Adipocyte (in vitro differentiated cells): Measurements from ENCODE around the gene GPATCH2L.
A peak's percentile ranks its signal among the peaks of the same experiment; 100 is the strongest.

ENCODE experiments used
- DNase-seq: peaks from one replicate; pipeline ENCODE4 v3.0.0-alpha.2; 2015; ENCODE audit warnings: low read depth
- H3K27me3 ChIP-seq: replicated peaks from 2 replicates; pipeline ENCODE4 v1.7.0; 2013; ENCODE audit warnings: mild to moderate bottlenecking, low read length, moderate library complexity; ENCODE audit not compliant: control insufficient read depth, insufficient read depth
- H3K36me3 ChIP-seq: 2 replicates; pipeline ENCODE4 v1.7.0; 2013; ENCODE audit warnings: low read length, mild to moderate bottlenecking, moderate library complexity; ENCODE audit not compliant: control insufficient read depth, insufficient read depth, severe bottlenecking
- H3K4me1 ChIP-seq: 2 replicates; pipeline ENCODE4 v1.7.0; 2013; ENCODE audit warnings: mild to moderate bottlenecking, low read length, moderate library complexity; ENCODE audit not compliant: control insufficient read depth, insufficient read depth
- H3K4me3 ChIP-seq: 2 replicates; pipeline ENCODE4 v1.7.0; 2013; ENCODE audit warnings: mild to moderate bottlenecking, low read length, moderate library complexity
- H3K9ac ChIP-seq: 2 replicates; pipeline ENCODE4 v1.7.0; 2013; ENCODE audit warnings: mild to moderate bottlenecking, low read length, moderate library complexity
- H3K9me3 ChIP-seq: 2 replicates; pipeline ENCODE4 v1.7.0; 2013; ENCODE audit warnings: mild to moderate bottlenecking, low read length, moderate library complexity; ENCODE audit not compliant: control insufficient read depth

Gene GPATCH2L

DNA sequence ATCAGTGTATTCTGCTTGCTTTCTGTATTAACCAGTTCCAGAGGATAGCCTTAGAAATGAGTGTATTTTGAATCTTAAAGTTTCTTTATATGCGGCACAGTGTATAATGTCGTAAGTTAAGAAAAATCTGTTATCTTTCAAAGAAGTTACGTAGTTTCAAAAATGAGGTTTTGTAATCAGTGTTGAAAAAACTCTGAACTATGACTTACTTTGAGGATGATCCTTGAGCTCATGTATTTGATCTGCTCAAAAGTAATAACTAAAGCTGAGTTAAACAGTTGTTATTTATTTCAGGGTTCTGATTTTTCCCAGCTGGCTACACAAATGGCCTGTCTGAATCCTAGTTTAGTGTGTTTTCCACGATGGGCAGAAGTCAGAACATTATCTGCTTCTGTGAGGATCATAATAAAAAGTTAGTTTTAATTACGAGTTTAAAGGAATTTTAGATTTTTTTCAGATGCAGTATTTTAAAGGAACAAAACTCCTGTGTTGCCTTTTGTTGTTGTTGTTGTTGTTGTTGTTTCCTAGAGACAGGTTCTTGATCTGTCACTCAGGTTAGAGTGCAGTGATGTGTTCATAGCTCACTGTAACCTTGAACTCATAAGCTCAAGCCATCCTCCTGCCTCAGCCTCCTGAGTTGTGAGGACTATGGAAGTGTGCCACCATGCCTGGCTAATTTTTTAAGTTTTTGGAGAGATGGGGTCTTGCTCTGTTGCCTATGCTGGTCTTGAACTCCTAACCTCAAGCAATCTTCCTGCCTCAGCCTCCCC lies 52.9 kb downstream of the GPATCH2L start:
- DNase-seq = no peak
- peaks cover 29% of the 10 kb centered on the region for H3K4me1 ChIP-seq
- no peaks in the 10 kb centered on the region for H3K9me3 ChIP-seq
- H3K4me3 ChIP-seq = no peak overlapping the region
- H3K27me3 ChIP-seq = no peaks in the 10 kb centered on the region
- H3K36me3 ChIP-seq = peaks cover 32% of the 10 kb centered on the region
- peak overlapping the region; percentile 12 for H3K9ac ChIP-seq

DNA sequence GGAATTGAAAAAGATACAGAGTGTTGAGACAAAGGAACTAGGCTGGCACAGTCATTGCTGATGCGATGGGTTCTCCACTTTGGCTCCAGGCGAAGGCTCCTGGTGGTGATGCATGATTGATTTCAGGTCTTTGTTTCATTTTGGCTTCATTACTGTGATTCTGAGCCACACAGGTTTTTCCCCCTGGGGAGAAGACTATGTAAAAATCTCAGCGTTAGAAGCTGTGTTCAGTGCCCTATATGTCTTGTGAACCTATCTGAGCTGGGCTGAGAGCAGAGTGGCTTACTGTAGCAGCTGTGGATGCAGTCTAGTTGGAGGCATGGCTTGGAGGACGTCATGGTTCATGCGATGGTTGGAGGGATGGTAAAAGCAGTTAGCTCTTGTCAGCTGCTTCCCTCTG lies 54.0 kb downstream of the GPATCH2L start:
- peaks cover 28% of the 10 kb centered on the region for H3K36me3 ChIP-seq
- no peak overlapping the region for H3K4me3 ChIP-seq
- no peaks in the 10 kb centered on the region for H3K9me3 ChIP-seq
- DNase-seq = no peak
- H3K9ac ChIP-seq = no peak overlapping the region
- H3K4me1 ChIP-seq = peaks cover 29% of the 10 kb centered on the region
- no peaks in the 10 kb centered on the region for H3K27me3 ChIP-seq

- Histone ChIP-seq H3K9me3 (no peaks in the 10 kb centered on the region), H3K4me1 (peaks cover 23% of the 10 kb centered on the region), H3K36me3 (peaks cover 5% of the 10 kb centered on the region), H3K9ac (no peak overlapping the region), H3K27me3 (no peaks in the 10 kb centered on the region), H3K4me3 (no peak overlapping the region)
- DNase-seq = no peak
These were observed 56.6 kb downstream of the GPATCH2L start for GRCh38 chr14:76208340-76208739.

- Histone ChIP-seq H3K9me3 (peaks cover 3% of the 10 kb centered on the region), H3K4me3 (no peak overlapping the region), H3K9ac (no peak overlapping the region), H3K36me3 (no peaks in the 10 kb centered on the region), H3K27me3 (no peaks in the 10 kb centered on the region), H3K4me1 (no peaks in the 10 kb centered on the region)
- no peak for DNase-seq
These were observed 60.5 kb downstream of the GPATCH2L start for GRCh38 chr14:76212242-76212641.

GRCh38 chr14:76217179-76217578 lies 65.5 kb downstream of the GPATCH2L start:
- no peak for DNase-seq
- Histone ChIP-seq H3K9me3 (peaks cover 3% of the 10 kb centered on the region), H3K27me3 (no peaks in the 10 kb centered on the region), H3K4me1 (no peaks in the 10 kb centered on the region), H3K36me3 (no peaks in the 10 kb centered on the region), H3K4me3 (no peak overlapping the region), H3K9ac (no peak overlapping the region)

GRCh38 chr14:76218662-76219061 lies 66.9 kb downstream of the GPATCH2L start:
- Histone ChIP-seq H3K4me3 (no peak overlapping the region), H3K27me3 (no peaks in the 10 kb centered on the region), H3K4me1 (no peaks in the 10 kb centered on the region), H3K9ac (no peak overlapping the region), H3K9me3 (peaks cover 3% of the 10 kb centered on the region), H3K36me3 (no peaks in the 10 kb centered on the region)
- DNase-seq = no peak

DNA sequence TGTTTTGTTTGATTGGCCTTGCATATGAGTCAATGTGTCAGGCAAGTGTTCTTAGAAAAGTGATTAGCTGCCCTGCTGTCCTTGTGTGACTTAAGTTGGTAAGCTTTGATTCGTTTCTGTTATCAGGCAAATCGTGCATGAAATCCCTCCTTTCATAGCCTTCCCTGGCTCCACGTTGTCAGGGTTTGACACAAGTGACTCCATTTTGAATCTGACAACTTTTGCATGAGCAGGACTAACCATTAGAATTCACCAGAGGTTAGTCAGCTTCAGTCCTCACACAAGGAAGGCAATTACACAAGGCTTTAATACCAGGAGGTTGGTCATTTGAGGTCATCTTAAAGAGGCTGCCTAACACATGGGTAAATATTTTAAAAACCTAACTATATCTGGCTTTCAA lies 68.2 kb downstream of the GPATCH2L start:
- Histone ChIP-seq H3K9ac (no peak overlapping the region), H3K27me3 (no peaks in the 10 kb centered on the region), H3K9me3 (peaks cover 9% of the 10 kb centered on the region), H3K36me3 (no peaks in the 10 kb centered on the region), H3K4me3 (no peak overlapping the region), H3K4me1 (no peaks in the 10 kb centered on the region)
- DNase-seq = no peak

DNA sequence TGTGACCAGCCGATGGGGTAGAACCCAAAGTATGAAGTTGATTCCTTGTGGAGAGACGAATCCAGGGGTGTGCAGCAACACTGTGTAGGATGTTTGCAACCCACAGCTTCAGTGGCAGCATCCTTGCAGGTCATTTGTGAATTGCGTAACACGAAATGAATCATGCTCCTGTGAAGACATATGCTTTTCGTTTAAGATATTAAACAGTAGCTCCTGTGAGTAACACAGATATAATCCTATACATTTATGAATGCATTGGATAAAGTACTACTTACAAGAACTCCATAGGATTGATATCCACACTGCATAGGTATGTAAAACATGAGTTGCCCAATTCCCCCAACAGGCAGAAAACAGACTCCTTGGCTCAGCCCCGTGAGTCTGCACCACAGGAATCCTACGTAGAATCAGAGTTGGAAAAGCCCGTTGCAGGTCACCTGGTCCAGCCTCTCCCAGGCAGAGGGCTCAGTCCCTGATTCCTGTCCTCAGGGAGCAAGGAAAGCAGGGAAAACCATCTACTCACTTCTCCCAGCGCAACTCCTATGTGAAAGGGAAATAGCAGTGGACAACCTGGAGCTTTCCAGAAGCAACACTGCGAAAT lies 75.8 kb downstream of the GPATCH2L start:
- Histone ChIP-seq H3K27me3 (no peaks in the 10 kb centered on the region), H3K4me3 (no peak overlapping the region), H3K9me3 (peaks cover 13% of the 10 kb centered on the region), H3K9ac (no peak overlapping the region), H3K36me3 (no peaks in the 10 kb centered on the region), H3K4me1 (no peaks in the 10 kb centered on the region)
- DNase-seq = peak; percentile 71

DNA sequence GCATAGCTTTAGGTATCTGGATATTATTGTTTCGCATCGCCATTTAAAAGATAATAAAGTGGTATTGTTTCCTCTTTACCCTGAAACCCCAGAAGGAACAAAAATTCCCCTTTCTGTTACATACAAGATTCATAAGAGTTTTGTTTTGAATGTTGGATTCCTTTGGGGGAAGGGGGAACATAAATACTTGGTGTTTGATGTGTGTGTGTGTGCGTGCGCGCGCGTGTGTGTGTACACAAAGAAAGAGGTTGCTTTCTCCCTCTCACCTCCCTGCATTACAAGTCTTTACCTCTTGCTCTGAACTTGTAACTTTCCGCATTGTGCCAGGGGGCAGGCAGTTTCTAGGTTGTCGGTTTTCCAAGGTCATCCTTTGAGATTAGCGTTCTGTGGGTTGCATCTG lies 76.4 kb downstream of the GPATCH2L start:
- H3K9me3 ChIP-seq = peaks cover 13% of the 10 kb centered on the region
- no peak for DNase-seq
- H3K4me1 ChIP-seq = no peaks in the 10 kb centered on the region
- H3K4me3 ChIP-seq = no peak overlapping the region
- H3K36me3 ChIP-seq = no peaks in the 10 kb centered on the region
- no peak overlapping the region for H3K9ac ChIP-seq
- no peaks in the 10 kb centered on the region for H3K27me3 ChIP-seq

- Histone ChIP-seq H3K36me3 (no peaks in the 10 kb centered on the region), H3K9ac (no peak overlapping the region)
These were observed 81.1 kb downstream of the GPATCH2L start for GRCh38 chr14:76232800-76233199.

DNA sequence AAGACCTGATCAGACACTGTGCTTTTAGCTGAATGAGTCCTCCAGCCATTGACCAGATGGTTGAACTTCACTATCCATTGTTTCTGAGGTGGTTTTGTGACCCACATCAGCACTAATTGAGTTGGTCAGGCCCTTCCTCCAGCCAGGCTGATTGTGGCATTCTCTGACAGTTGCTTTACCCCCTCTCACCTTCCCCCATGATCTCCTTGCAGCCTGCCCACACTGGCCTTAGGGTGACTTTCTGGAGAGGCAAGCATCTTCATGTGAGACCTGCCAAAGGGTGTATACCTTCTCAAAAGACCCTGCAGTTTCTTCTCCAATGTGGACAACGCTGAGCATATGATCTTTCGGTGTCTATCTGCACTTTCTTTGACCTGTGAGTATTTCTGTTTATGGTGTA lies 83.9 kb downstream of the GPATCH2L start:
- no peak for DNase-seq
- Histone ChIP-seq H3K27me3 (no peaks in the 10 kb centered on the region), H3K4me1 (no peaks in the 10 kb centered on the region), H3K9ac (no peak overlapping the region), H3K9me3 (peaks cover 4% of the 10 kb centered on the region), H3K36me3 (peaks cover 3% of the 10 kb centered on the region), H3K4me3 (no peak overlapping the region)

More at GRCh38 chr14:76232800-76233199, 81.1 kb downstream of the GPATCH2L start:
- Histone ChIP-seq H3K4me1 (no peaks in the 10 kb centered on the region), H3K27me3 (no peaks in the 10 kb centered on the region), H3K9me3 (peaks cover 4% of the 10 kb centered on the region), H3K4me3 (no peak overlapping the region)
- no peak for DNase-seq
